ENCODE results near the gene SPART. TPM values are rescaled to one million over a fixed set of nuclear protein-coding genes. Genes with fewer than 3 reads are reported as not detected.

The SPART gene
- total and polyA plus RNA-seq, 2 donors, result 35.8 TPM

DNA sequence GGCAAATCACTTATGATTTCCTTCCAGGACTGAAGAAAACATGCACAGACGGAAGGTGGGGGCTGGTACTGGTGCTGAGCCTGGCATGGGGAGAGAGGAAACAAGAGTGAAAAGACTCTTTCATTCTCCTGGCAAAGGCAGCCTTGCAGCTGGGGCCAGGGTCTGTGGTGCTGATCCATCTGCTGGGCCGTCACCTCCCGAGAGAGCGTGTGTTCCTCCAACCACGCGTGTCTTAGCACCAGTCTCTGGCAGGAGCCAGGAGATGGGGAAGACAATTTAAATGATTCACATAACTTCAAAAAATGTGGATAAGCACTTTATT lies 23.9 kb upstream of the SPART start:
- Histone ChIP-seq H3K4me3 (ENCODE audit: low read length in 2 of 2) (no peak overlapping the region), H3K9me3 (ENCODE audit: control insufficient read depth in 2 of 2, insufficient read depth in 1 of 2, low read length in 1 of 2) (no peaks in the 10 kb centered on the region), H3K4me1 (ENCODE audit: control insufficient read depth in 2 of 2, insufficient read depth in 2 of 2, low read length in 2 of 2) (no peaks in the 10 kb centered on the region), H3K27me3 (ENCODE audit: control insufficient read depth in 2 of 2, insufficient read depth in 1 of 2, low read length in 1 of 2) (no peaks in the 10 kb centered on the region), H3K36me3 (ENCODE audit: control insufficient read depth in 2 of 2, insufficient read depth in 2 of 2, low read length in 1 of 2) (no peaks in the 10 kb centered on the region), H3K27ac (ENCODE audit: low read depth in 1 of 2, low read length in 1 of 2) (no peak overlapping the region)
- 96% methylated on average over 6 of the region's 6 CpGs for WGBS
- no peak for DNase-seq (ENCODE audit: low read depth in 6 of 9, low spot score in 9 of 9)

DNA sequence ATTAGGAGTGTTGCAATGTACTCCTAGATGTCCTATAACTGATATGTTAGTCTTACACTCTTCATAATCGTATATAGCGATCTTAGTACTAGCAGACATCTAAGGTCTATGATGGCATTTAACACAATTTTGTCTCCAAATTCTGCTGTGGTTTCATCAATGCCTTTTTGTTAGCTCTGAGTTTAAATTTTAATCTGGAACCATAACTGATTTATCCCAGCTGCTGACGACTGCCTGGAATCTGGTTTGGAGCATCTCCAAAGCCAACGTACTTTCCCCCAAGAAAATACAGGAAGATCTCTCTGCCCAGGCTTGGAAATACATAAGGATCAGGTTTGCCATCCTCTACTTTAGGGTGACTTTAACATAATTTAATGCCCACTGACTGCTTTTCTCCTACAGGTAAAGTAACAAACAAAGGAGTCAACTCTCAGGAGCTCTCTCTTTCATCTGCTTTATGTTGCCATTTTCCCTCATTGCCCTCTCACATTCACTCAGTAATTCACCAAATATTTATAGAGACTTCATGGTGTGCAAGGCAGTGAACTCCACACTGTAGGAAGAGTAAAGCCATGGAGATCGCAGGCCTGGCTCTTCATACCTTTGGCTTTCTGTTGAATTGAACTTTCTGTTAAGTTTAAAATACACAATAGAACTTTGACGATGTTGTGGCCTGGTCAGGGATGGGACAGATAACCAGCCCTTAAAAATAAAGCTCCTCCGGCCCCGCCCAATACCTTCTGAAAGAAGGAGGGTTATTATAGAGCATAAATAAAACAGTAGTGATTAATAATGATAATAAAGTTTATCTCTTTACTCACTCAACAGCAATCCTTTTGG lies 23.3 kb upstream of the SPART start:
- Histone ChIP-seq H3K4me3 (ENCODE audit: low read length in 2 of 2) (no peak overlapping the region), H3K9me3 (ENCODE audit: control insufficient read depth in 2 of 2, insufficient read depth in 1 of 2, low read length in 1 of 2) (no peaks in the 10 kb centered on the region), H3K27ac (ENCODE audit: low read depth in 1 of 2, low read length in 1 of 2) (no peak overlapping the region), H3K27me3 (ENCODE audit: control insufficient read depth in 2 of 2, insufficient read depth in 1 of 2, low read length in 1 of 2) (no peaks in the 10 kb centered on the region), H3K36me3 (ENCODE audit: control insufficient read depth in 2 of 2, insufficient read depth in 2 of 2, low read length in 1 of 2) (no peaks in the 10 kb centered on the region), H3K4me1 (ENCODE audit: control insufficient read depth in 2 of 2, insufficient read depth in 2 of 2, low read length in 2 of 2) (no peaks in the 10 kb centered on the region)
- no peak for DNase-seq (ENCODE audit: low read depth in 6 of 9, low spot score in 9 of 9)
- 96% methylated on average over 8 of the region's 8 CpGs for WGBS

DNA sequence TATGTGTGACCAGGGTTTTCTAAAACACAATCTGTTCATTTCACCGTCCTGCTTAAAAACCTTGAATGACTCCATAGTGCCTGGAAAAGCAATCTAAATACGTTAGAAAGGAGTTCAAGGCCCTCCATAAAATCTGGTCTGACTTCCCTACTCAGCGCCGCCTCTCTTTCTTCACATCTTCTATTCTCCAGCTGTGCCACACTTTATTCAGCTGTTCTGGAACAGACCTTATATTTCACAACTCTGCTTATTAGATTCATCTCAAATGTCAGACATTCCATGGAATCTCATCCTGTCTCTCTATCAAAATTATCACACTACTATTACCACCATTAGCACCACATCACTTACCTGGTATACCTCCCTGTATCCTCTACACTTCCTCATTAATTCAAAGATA lies 19.8 kb upstream of the SPART start:
- Histone ChIP-seq H3K27me3 (ENCODE audit: control insufficient read depth in 2 of 2, insufficient read depth in 1 of 2, low read length in 1 of 2) (no peaks in the 10 kb centered on the region), H3K4me1 (ENCODE audit: control insufficient read depth in 2 of 2, insufficient read depth in 2 of 2, low read length in 2 of 2) (no peaks in the 10 kb centered on the region), H3K27ac (ENCODE audit: low read depth in 1 of 2, low read length in 1 of 2) (no peak overlapping the region), H3K36me3 (ENCODE audit: control insufficient read depth in 2 of 2, insufficient read depth in 2 of 2, low read length in 1 of 2) (no peaks in the 10 kb centered on the region), H3K4me3 (ENCODE audit: low read length in 2 of 2) (no peak overlapping the region), H3K9me3 (ENCODE audit: control insufficient read depth in 2 of 2, insufficient read depth in 1 of 2, low read length in 1 of 2) (no peaks in the 10 kb centered on the region)
- 75% methylated on average over 4 of the region's 4 CpGs for WGBS
- DNase-seq (ENCODE audit: low read depth in 6 of 9, low spot score in 9 of 9), result no peak

DNA sequence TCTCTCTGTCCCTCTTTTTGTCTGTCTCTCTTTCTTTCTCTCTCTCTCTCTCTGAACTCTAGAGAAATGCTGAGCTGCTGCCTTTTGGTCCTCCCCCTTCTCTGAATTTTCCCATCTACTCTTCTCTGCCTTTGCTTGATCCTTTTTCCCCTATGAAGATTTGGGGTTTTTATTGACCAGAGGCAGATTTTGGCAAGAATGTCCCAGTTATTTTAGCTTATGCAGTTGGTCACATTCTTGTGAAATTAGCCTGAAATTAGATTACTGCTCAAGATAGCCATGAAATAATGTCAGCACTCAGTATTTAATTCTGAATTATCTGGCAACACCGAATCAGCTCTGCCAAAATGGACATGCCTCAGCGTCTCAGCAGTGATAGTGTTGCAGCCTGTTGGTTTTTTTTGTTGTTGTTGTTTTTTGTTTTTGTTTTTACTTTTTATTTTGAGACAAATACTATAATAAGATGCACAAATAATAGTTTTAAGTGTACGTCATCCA lies 17.2 kb upstream of the SPART start:
- Histone ChIP-seq H3K4me3 (ENCODE audit: low read length in 2 of 2) (no peak overlapping the region), H3K36me3 (ENCODE audit: control insufficient read depth in 2 of 2, insufficient read depth in 2 of 2, low read length in 1 of 2) (no peaks in the 10 kb centered on the region), H3K27me3 (ENCODE audit: control insufficient read depth in 2 of 2, insufficient read depth in 1 of 2, low read length in 1 of 2) (no peaks in the 10 kb centered on the region), H3K4me1 (ENCODE audit: control insufficient read depth in 2 of 2, insufficient read depth in 2 of 2, low read length in 2 of 2) (no peaks in the 10 kb centered on the region), H3K9me3 (ENCODE audit: control insufficient read depth in 2 of 2, insufficient read depth in 1 of 2, low read length in 1 of 2) (no peaks in the 10 kb centered on the region), H3K27ac (ENCODE audit: low read depth in 1 of 2, low read length in 1 of 2) (no peak overlapping the region)
- DNase-seq (ENCODE audit: low read depth in 6 of 9, low spot score in 9 of 9), result no peak
- WGBS, result 92% methylated on average over 3 of the region's 3 CpGs

DNA sequence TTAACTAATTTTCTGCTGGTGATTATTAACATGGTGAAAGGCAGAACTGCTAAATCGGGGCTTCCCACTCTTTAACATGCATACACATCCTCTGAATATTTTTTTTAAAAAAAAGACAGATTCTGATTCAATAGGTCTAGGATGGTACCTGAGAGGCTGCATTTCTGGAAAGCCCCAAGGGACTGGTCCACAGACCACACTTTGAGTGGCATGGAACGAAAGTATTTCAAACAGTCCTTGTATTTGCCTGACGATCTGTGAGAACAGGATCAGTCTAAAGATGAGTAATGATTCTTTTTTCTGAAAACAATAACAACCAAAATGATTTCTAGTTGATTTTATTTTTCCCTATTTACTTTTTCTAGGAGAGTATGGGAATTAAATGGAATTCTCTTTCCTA lies 16.7 kb upstream of the SPART start:
- H3K4me3 ChIP-seq (ENCODE audit: low read length in 2 of 2), result no peak overlapping the region
- no peaks in the 10 kb centered on the region for H3K4me1 ChIP-seq (ENCODE audit: control insufficient read depth in 2 of 2, insufficient read depth in 2 of 2, low read length in 2 of 2)
- H3K27ac ChIP-seq (ENCODE audit: low read depth in 1 of 2, low read length in 1 of 2), result no peak overlapping the region
- 89% methylated on average over 3 of the region's 3 CpGs for WGBS
- no peak for DNase-seq (ENCODE audit: low read depth in 6 of 9, low spot score in 9 of 9)
- H3K36me3 ChIP-seq (ENCODE audit: control insufficient read depth in 2 of 2, insufficient read depth in 2 of 2, low read length in 1 of 2), result no peaks in the 10 kb centered on the region
- no peaks in the 10 kb centered on the region for H3K27me3 ChIP-seq (ENCODE audit: control insufficient read depth in 2 of 2, insufficient read depth in 1 of 2, low read length in 1 of 2)
- H3K9me3 ChIP-seq (ENCODE audit: control insufficient read depth in 2 of 2, insufficient read depth in 1 of 2, low read length in 1 of 2), result no peaks in the 10 kb centered on the region

DNA sequence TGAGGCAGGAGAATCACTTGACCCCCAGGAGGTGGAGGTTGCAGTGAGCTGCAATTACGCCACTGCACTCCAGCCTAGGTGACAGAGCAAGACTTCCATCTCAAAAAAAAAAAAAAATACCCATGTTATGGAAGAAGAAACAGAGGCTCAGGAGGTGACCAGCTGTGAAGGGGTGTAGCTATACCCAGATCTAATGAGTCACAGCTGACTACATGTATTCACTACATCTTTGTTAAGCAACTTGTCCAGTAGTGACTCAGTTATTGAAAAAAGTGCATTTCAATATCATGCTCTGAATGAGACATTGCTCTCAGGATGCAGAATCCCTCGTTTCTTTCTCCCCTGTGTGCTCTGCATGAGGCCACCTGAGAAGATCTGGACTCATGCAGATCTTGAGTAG lies 16.1 kb upstream of the SPART start:
- Histone ChIP-seq H3K4me3 (ENCODE audit: low read length in 2 of 2) (no peak overlapping the region), H3K4me1 (ENCODE audit: control insufficient read depth in 2 of 2, insufficient read depth in 2 of 2, low read length in 2 of 2) (no peaks in the 10 kb centered on the region), H3K9me3 (ENCODE audit: control insufficient read depth in 2 of 2, insufficient read depth in 1 of 2, low read length in 1 of 2) (no peaks in the 10 kb centered on the region), H3K27ac (ENCODE audit: low read depth in 1 of 2, low read length in 1 of 2) (no peak overlapping the region), H3K27me3 (ENCODE audit: control insufficient read depth in 2 of 2, insufficient read depth in 1 of 2, low read length in 1 of 2) (no peaks in the 10 kb centered on the region), H3K36me3 (ENCODE audit: control insufficient read depth in 2 of 2, insufficient read depth in 2 of 2, low read length in 1 of 2) (no peaks in the 10 kb centered on the region)
- no peak for DNase-seq (ENCODE audit: low read depth in 6 of 9, low spot score in 9 of 9)
- WGBS, result 96% methylated on average over 2 of the region's 2 CpGs

DNA sequence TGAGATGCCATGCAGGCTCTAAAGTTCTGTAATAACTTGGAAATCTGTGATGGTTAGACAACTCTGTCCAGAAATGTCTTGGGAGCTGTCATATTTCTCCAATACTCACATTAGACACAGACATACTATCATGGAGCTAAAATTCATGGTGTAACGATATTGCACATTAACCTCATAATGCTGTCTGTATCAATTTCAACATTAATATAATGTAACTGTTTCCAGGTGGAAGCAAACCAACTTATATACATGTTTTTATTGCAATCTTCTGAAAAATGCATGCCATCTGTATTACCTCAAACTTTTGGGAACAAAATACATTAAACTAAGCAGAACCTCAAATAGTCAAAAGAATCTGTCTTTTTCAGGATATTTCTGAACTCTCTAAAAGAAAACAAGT lies 14.7 kb upstream of the SPART start:
- Histone ChIP-seq H3K36me3 (ENCODE audit: control insufficient read depth in 2 of 2, insufficient read depth in 2 of 2, low read length in 1 of 2) (no peaks in the 10 kb centered on the region), H3K27me3 (ENCODE audit: control insufficient read depth in 2 of 2, insufficient read depth in 1 of 2, low read length in 1 of 2) (no peaks in the 10 kb centered on the region), H3K4me1 (ENCODE audit: control insufficient read depth in 2 of 2, insufficient read depth in 2 of 2, low read length in 2 of 2) (no peaks in the 10 kb centered on the region), H3K9me3 (ENCODE audit: control insufficient read depth in 2 of 2, insufficient read depth in 1 of 2, low read length in 1 of 2) (no peaks in the 10 kb centered on the region), H3K27ac (ENCODE audit: low read depth in 1 of 2, low read length in 1 of 2) (no peak overlapping the region), H3K4me3 (ENCODE audit: low read length in 2 of 2) (no peak overlapping the region)
- WGBS, result 90% methylated on average over 1 of the region's 1 CpG
- DNase-seq (ENCODE audit: low read depth in 6 of 9, low spot score in 9 of 9), result no peak

DNA sequence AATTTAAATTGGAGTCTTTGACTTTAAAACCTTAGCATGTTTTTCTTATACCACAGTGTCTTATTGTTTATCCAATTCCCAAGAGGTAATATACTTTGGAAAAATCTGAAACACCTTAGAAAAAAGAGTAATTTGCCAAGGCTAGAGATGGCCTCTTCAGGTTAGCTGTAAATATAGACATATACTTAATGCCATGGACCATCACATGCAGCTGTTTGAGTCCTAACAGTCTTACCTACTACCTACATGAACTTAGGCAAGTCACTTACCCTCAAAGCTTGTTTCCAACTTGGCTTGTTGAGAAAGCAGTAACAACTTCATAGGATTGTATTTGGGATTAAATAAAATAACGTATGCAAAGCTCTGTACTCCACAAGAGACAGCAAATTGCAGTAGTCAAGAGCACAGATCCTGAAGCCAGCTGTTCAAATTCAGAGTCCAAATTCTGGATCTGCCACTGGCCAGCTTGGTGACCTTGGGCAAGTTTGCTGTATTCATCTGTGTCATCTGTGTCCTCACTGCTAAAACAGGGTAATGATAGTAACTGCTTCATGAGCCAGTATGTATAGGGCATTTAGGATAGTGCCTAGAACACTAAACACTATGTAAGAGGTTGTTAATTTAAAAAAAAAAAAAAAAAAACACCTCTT lies 13.2 kb upstream of the SPART start:
- 96% methylated on average over 1 of the region's 1 CpG for WGBS
- DNase-seq (ENCODE audit: low read depth in 6 of 9, low spot score in 9 of 9), result no peak
- Histone ChIP-seq H3K4me1 (ENCODE audit: control insufficient read depth in 2 of 2, insufficient read depth in 2 of 2, low read length in 2 of 2) (no peaks in the 10 kb centered on the region), H3K27me3 (ENCODE audit: control insufficient read depth in 2 of 2, insufficient read depth in 1 of 2, low read length in 1 of 2) (no peaks in the 10 kb centered on the region), H3K36me3 (ENCODE audit: control insufficient read depth in 2 of 2, insufficient read depth in 2 of 2, low read length in 1 of 2) (no peaks in the 10 kb centered on the region), H3K4me3 (ENCODE audit: low read length in 2 of 2) (no peak overlapping the region), H3K27ac (ENCODE audit: low read depth in 1 of 2, low read length in 1 of 2) (no peak overlapping the region), H3K9me3 (ENCODE audit: control insufficient read depth in 2 of 2, insufficient read depth in 1 of 2, low read length in 1 of 2) (no peaks in the 10 kb centered on the region)

DNA sequence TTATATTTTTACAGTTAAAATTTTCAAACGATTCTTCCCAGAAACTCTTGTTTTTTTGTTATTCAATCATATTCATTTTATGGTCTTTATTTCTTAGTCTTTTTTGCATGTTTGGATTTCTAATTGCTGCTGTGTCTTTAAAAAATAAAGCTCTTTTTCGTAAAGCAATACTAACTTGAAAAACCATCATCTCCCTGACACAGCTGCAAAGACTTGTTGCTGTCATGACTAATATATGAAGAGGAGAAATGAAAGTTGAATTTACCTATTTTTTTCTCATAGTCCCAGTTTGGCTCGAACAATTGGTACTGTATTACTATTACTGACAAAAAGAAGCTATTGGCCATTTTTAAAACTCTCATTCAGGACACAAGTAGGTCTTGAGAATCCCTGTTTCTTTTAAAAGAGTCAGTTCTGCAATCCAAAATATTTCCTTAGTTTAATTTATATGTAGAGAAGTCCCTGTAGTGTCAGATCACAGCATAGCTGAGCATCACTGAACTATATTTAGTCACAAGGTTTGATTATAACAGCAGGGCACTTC lies 12.1 kb upstream of the SPART start:
- Histone ChIP-seq H3K9me3 (ENCODE audit: control insufficient read depth in 2 of 2, insufficient read depth in 1 of 2, low read length in 1 of 2) (no peaks in the 10 kb centered on the region), H3K4me3 (ENCODE audit: low read length in 2 of 2) (no peak overlapping the region), H3K4me1 (ENCODE audit: control insufficient read depth in 2 of 2, insufficient read depth in 2 of 2, low read length in 2 of 2) (no peaks in the 10 kb centered on the region), H3K27me3 (ENCODE audit: control insufficient read depth in 2 of 2, insufficient read depth in 1 of 2, low read length in 1 of 2) (no peaks in the 10 kb centered on the region), H3K36me3 (ENCODE audit: control insufficient read depth in 2 of 2, insufficient read depth in 2 of 2, low read length in 1 of 2) (no peaks in the 10 kb centered on the region), H3K27ac (ENCODE audit: low read depth in 1 of 2, low read length in 1 of 2) (no peak overlapping the region)
- 94% methylated on average over 3 of the region's 3 CpGs for WGBS
- no peak for DNase-seq (ENCODE audit: low read depth in 6 of 9, low spot score in 9 of 9)

Measured in thymus (tissue), 11 donors.